GM20431 (cell line): ENCODE measurements around the gene TGFB1I1.
"Not testable (repeated sequence)": the region's sequence is repeated elsewhere in the genome, so short reads cannot be mapped to it uniquely, and the experiment has no call there.

ENCODE experiments used
- in situ Hi-C: fragments of 300-500 bp; cut with MseI, MboI; formaldehyde crosslinking; loops from one replicate; pipeline ENCODE4 v1.15.0; 2020; ENCODE audit warnings: low sequenced_read_pairs; ENCODE audit not compliant: unreplicated experiment

The TGFB1I1 gene

DNA sequence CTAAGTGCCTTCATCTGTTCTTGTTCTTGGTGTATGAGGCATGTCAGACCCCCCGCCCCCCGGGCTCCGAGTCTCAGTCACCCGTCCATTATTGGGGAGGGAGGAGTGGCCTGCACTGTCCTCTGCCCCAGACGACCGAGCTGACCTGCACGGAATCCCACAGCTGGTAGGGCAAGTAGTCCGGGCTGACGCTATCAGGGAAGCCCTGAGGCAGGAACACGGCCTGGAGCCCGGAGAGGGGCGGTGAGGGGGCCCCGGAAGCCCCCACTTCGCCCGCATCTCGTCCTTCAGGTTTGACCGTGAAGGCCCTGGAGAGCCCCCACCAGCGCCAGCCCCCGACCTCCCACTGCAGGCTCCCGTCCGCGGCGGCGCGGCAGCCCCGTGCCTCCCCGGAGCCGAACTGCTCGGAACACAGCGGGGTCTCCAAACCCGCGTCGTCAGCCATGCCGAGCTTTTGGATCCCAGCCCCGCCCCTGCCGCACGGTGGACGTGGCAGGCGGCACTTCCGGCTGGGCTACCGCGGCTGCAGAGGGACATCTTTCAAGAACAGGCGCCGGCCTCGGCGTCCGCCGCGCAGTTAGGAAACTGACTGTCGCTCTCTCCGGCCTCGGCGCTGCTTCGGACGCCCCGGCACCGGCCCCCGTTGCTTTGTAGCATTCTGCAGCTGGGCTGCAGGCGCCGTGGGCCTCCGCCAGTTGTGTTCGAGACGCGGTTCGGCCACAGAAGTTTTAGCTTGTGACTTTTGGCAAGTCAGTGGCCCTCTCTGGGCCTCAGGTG is 36.2 kb downstream of the TGFB1I1 start, which contains the start of gene RUSF1:
Gene RUSF1, minus strand, starts transcription at position 463 of the 777 bp plus-strand sequence. Its CDS starts 18 bp downstream, at position 445.
- in situ Hi-C loops, result no loop called here

GRCh38 chr16:31508706-31509195 is 36.8 kb downstream of the TGFB1I1 start:
- in situ Hi-C loops, result no loop called here

GRCh38 chr16:31513126-31513525 is 41.2 kb downstream of the TGFB1I1 start:
- in situ Hi-C loops, result no loop called here

DNA sequence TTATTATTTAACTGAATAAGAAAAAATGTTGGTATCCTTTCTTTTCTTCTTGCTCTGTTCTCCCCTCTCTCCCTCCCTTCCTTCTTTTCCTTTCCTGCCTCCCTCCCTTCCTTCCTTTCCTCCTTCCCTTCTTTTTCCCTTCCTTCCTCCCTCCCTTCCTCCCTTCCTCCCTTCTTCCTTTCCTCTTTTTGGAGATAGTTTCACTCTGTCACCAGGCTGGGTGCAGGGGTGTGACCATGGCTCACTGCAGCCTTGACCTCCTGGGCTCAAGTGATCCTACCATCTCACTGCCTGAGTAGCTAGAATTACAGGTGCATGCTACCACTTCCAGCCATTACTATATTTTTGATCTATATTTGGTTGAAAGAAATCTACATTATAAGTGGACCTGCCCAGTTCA is 41.9 kb downstream of the TGFB1I1 start:
- in situ Hi-C loops, result no loop called here

- in situ Hi-C loops, result no loop called here
Observed at GRCh38 chr16:31517800-31518402, 45.9 kb downstream of the TGFB1I1 start.

DNA sequence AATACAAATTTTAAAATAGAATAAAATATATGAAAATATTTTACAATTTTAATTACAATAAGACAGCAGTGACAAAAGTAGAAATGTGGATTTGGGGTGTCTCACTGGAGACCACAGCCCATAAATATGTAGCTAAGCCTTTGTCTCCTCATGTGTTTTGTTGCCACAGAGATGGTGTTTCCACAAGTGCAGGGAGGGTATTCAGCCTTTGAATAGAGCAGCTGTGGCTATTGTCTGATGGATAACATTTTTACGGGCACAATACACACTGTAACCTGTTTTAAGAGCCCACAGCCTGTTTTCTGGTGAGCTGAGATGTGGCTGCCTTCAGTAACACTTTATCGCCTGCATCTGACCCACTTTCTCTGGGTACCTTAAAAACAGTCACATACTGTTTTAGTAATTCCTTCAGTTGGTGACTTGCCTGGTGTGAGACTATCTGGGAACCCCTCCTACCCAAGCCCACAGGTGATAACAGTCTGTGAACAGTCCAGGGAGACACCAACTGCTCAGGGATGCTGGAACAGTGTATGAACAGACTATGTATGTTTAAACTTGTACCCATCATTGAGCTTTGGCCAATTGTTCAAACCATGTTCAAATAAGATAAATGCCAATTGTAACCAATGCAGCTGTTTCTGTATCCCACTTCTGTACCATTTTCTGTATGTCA is 47.9 kb downstream of the TGFB1I1 start:
- in situ Hi-C loops, result no loop called here

- in situ Hi-C loops, result no loop called here
Observed at GRCh38 chr16:31521368-31521767, 49.4 kb downstream of the TGFB1I1 start.

GRCh38 chr16:31522071-31522470 is 50.1 kb downstream of the TGFB1I1 start:
- in situ Hi-C loops, result no loop called here

DNA sequence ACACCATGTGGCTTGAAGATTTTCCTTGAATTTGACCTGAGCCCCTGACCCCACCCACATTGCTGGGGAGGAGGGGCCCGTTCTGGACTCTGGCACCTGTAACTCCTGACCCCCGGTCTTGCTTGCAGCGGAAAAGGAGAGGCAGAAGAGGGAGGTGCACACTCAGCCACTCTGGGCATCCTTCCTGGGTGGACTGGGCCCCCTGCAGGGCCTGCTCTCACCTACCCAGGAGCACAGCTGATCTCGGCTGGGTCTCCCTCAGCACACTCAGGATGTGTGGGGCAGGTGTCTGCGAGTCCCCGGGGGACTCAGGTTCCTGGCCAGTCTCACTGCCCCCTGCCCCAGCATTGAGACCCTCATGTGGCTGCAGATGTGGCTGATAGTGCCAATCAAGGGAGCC is 51.8 kb downstream of the TGFB1I1 start:
- in situ Hi-C loops, result not testable (repeated sequence)

- in situ Hi-C loops, result no loop called here
Observed at GRCh38 chr16:31525113-31525512, 53.2 kb downstream of the TGFB1I1 start.
